Placental pericyte (primary cell): ENCODE data around the gene ANK2. TPM values are rescaled to one million over a fixed set of nuclear protein-coding genes. Genes with fewer than 3 reads are reported as not detected.
A peak's percentile ranks its signal among the peaks of the same experiment; 100 is the strongest.

Source experiments
- small RNA-seq: library from RNA; depleted of rRNA; stranded (forward); fragments of <200 nt; gene quantifications from one replicate; pipeline ENCODE3, GENCODE V24; 2012; ENCODE audit warnings: low replicate concordance
- total RNA-seq: library from RNA; depleted of rRNA; stranded (reverse); fragments of >200 nt; gene quantifications from 2 replicates; pipeline ENCODE4 v1.2.3, GENCODE V29; 2012

ANK2 gene
- total RNA-seq, result 13.3 and 30.4 TPM in 2 replicates

GRCh38 chr4:113049421-113050370 lies at the start of gene ANK2:
Gene ANK2, plus strand, starts transcription at chr4:113049653. Its CDS starts 76 bp downstream, at chr4:113049729.

Small RNA genes within 50 kb of the gene (small RNA-seq; reads per million reads assigned to genes)
- gene MIR8082, result not detected
- gene RN7SL184P, result not detected
- 2.2 reads per million, percentile 71 among the genes with 10 or more reads in this experiment for gene RNU1-138P
